ENCODE measurements around the gene LRRFIP2. TPM values are rescaled to one million over a fixed set of nuclear protein-coding genes. Genes with fewer than 3 reads are reported as not detected.

The LRRFIP2 gene
- total RNA-seq, 4 donors from 2014 or later: 41.8 to 78.8 (median 55.0) TPM

- DNase-seq (ENCODE audit: low spot score) (no peak), ATAC-seq (ENCODE audit: low FRiP score) (no peak)
- no peak for TF ChIP-seq CTCF (IDR thresholded peaks at IDR 0.05)
Measured at GRCh38 chr3:37107846-37108245, 66.5 kb downstream of the LRRFIP2 start.

- TF ChIP-seq CTCF (IDR thresholded peaks at IDR 0.05): no peak
- no peak for ATAC-seq (ENCODE audit: low FRiP score)
- no peak for DNase-seq (ENCODE audit: low spot score)
Measured at GRCh38 chr3:37103103-37103808, 71.1 kb downstream of the LRRFIP2 start.

- no peak for TF ChIP-seq CTCF (IDR thresholded peaks at IDR 0.05)
- no peak for ATAC-seq (ENCODE audit: low FRiP score)
- DNase-seq (ENCODE audit: low spot score): no peak
Measured at GRCh38 chr3:37100411-37100810, 74.0 kb downstream of the LRRFIP2 start.

- TF ChIP-seq CTCF (IDR thresholded peaks at IDR 0.05): no peak
- no peak for ATAC-seq (ENCODE audit: low FRiP score)
Measured at GRCh38 chr3:37099469-37099868, 74.9 kb downstream of the LRRFIP2 start.

GRCh38 chr3:37098884-37099283 lies 75.5 kb downstream of the LRRFIP2 start:
- ATAC-seq (ENCODE audit: low FRiP score) (no peak), DNase-seq (ENCODE audit: low spot score) (no peak)
- TF ChIP-seq CTCF (IDR thresholded peaks at IDR 0.05): no peak

More at GRCh38 chr3:37099469-37099868, 74.9 kb downstream of the LRRFIP2 start:
- no peak for DNase-seq (ENCODE audit: low spot score)

GRCh38 chr3:37097776-37098175 lies 76.6 kb downstream of the LRRFIP2 start:
- DNase-seq (ENCODE audit: low spot score): no peak
- TF ChIP-seq CTCF (IDR thresholded peaks at IDR 0.05): no peak
- no peak for ATAC-seq (ENCODE audit: low FRiP score)

- TF ChIP-seq CTCF (IDR thresholded peaks at IDR 0.05): no peak
- ATAC-seq (ENCODE audit: low FRiP score) (no peak), DNase-seq (ENCODE audit: low spot score) (no peak)
Measured at GRCh38 chr3:37096975-37097374, 77.4 kb downstream of the LRRFIP2 start.
